ENCODE results near the gene SNAI3.

DNA sequence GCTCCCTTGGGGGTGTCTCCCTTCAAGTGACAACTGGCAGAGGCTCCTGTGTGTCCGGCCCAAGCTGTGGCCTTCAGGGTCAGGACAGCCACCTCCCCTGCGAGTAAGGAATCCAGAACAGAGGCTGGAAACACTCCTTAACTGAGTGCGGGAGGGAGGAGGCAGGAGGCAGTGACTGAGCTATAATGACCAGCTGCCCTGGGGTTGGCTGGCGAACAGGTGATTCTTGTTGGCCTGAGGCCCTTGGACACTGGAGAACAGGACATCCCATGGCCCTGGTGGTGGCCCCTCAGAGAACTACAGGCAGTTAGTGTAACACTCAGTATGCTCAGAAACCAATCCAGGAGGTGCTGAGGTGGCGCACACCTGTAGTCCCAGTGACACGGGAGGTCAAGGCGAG is 9.4 kb upstream of the SNAI3 start:
- TF ChIP-seq, protein P1, sequence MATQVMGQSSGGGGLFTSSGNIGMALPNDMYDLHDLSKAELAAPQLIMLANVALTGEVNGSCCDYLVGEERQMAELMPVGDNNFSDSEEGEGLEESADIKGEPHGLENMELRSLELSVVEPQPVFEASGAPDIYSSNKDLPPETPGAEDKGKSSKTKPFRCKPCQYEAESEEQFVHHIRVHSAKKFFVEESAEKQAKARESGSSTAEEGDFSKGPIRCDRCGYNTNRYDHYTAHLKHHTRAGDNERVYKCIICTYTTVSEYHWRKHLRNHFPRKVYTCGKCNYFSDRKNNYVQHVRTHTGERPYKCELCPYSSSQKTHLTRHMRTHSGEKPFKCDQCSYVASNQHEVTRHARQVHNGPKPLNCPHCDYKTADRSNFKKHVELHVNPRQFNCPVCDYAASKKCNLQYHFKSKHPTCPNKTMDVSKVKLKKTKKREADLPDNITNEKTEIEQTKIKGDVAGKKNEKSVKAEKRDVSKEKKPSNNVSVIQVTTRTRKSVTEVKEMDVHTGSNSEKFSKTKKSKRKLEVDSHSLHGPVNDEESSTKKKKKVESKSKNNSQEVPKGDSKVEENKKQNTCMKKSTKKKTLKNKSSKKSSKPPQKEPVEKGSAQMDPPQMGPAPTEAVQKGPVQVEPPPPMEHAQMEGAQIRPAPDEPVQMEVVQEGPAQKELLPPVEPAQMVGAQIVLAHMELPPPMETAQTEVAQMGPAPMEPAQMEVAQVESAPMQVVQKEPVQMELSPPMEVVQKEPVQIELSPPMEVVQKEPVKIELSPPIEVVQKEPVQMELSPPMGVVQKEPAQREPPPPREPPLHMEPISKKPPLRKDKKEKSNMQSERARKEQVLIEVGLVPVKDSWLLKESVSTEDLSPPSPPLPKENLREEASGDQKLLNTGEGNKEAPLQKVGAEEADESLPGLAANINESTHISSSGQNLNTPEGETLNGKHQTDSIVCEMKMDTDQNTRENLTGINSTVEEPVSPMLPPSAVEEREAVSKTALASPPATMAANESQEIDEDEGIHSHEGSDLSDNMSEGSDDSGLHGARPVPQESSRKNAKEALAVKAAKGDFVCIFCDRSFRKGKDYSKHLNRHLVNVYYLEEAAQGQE (IDR thresholded peaks at IDR 0.05; ENCODE audit: insufficient read depth in 1 of 2, low read depth in 2 of 2, low read length in 1 of 2): no peak
- TF ChIP-seq, protein P2, sequence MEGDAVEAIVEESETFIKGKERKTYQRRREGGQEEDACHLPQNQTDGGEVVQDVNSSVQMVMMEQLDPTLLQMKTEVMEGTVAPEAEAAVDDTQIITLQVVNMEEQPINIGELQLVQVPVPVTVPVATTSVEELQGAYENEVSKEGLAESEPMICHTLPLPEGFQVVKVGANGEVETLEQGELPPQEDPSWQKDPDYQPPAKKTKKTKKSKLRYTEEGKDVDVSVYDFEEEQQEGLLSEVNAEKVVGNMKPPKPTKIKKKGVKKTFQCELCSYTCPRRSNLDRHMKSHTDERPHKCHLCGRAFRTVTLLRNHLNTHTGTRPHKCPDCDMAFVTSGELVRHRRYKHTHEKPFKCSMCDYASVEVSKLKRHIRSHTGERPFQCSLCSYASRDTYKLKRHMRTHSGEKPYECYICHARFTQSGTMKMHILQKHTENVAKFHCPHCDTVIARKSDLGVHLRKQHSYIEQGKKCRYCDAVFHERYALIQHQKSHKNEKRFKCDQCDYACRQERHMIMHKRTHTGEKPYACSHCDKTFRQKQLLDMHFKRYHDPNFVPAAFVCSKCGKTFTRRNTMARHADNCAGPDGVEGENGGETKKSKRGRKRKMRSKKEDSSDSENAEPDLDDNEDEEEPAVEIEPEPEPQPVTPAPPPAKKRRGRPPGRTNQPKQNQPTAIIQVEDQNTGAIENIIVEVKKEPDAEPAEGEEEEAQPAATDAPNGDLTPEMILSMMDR (IDR thresholded peaks at IDR 0.05): no peak
- TF ChIP-seq POLR2AphosphoS5 (IDR thresholded peaks at IDR 0.05; ENCODE audit: low read depth, low read length): no peak
- TF ChIP-seq SIN3A (IDR thresholded peaks at IDR 0.05; ENCODE audit: borderline replicate concordance, insufficient read depth, low read depth, low read length): no peak
- TF ChIP-seq TCF7L2 (IDR thresholded peaks at IDR 0.05; ENCODE audit: low read depth, low read length): no peak
